Osteoblast (primary cell): ENCODE results near the gene FLNC. TPM values are rescaled to one million over a fixed set of nuclear protein-coding genes. Genes with fewer than 3 reads are reported as not detected.

ENCODE experiments used
- DNase-seq: peaks from one replicate; pipeline ENCODE4 v3.0.0; 2011; ENCODE audit warnings: low spot score, mixed read lengths; ENCODE audit not compliant: insufficient read length; ENCODE audit errors: missing footprints
- H2AFZ ChIP-seq: 2 replicates; pipeline ENCODE4 v1.6.0; 2011; ENCODE audit warnings: mild to moderate bottlenecking, low read length
- H3K27ac ChIP-seq: 2 replicates; pipeline ENCODE4 v1.5.1; 2011; ENCODE audit warnings: mild to moderate bottlenecking, low read depth, low read length, moderate library complexity
- H3K27me3 ChIP-seq: 2 replicates; pipeline ENCODE4 v1.6.0; 2012; ENCODE audit warnings: mild to moderate bottlenecking, control low read depth, inconsistent platforms, low read length, moderate library complexity; ENCODE audit not compliant: insufficient read depth
- H3K36me3 ChIP-seq: 2 replicates; pipeline ENCODE4 v1.5.1; 2011; ENCODE audit warnings: mild to moderate bottlenecking, low read length, control low read depth, moderate library complexity; ENCODE audit not compliant: insufficient read depth
- H3K4me1 ChIP-seq: 2 replicates; pipeline ENCODE4 v1.5.1; 2011; ENCODE audit warnings: mild to moderate bottlenecking, low read length, control low read depth, moderate library complexity; ENCODE audit not compliant: insufficient read depth
- H3K4me2 ChIP-seq: 2 replicates; pipeline ENCODE4 v1.6.0; 2011; ENCODE audit warnings: mild to moderate bottlenecking, low read length; ENCODE audit not compliant: insufficient read depth
- H3K4me3 ChIP-seq: fragments of 200-600 bp; sonication (generic); 3 replicates; pipeline ENCODE4 v1.5.1; 2012; ENCODE audit warnings: mild to moderate bottlenecking, low read length, inconsistent platforms; ENCODE audit not compliant: insufficient read depth
- H3K79me2 ChIP-seq: 2 replicates; pipeline ENCODE4 v1.6.0; 2012; ENCODE audit warnings: mild to moderate bottlenecking, low read length, control low read depth, inconsistent platforms; ENCODE audit not compliant: insufficient read depth
- H3K9me3 ChIP-seq: 2 replicates; pipeline ENCODE4 v1.5.1; 2011; ENCODE audit warnings: low read depth, low read length, control low read depth
- H4K20me1 ChIP-seq: 2 replicates; pipeline ENCODE4 v1.6.0; 2012; ENCODE audit warnings: mild to moderate bottlenecking, low read length, control low read depth; ENCODE audit not compliant: insufficient read depth
- CTCF ChIP-seq: IDR thresholded peaks from 2 replicates; pipeline ENCODE4 v1.5.1; 2011; ENCODE audit warnings: mild to moderate bottlenecking, low read depth, low read length, moderate library complexity; ENCODE audit errors: extremely low read depth
- total RNA-seq: library from RNA; depleted of rRNA; stranded (reverse); fragments of >200 nt; gene quantifications from 2 replicates; pipeline ENCODE4 v1.2.3, GENCODE V29; 2012

FLNC gene
- total RNA-seq, 1 donor: 130 TPM

GRCh38 chr7:128794020-128794419 is 36.2 kb upstream of the FLNC start:
- no peak for DNase-seq
- Histone ChIP-seq H3K4me2 (no peak overlapping the region), H2AFZ (no peak overlapping the region), H3K36me3 (no peaks in the 10 kb centered on the region), H3K27me3 (peaks cover 10% of the 10 kb centered on the region), H3K79me2 (no peaks in the 10 kb centered on the region), H3K4me1 (peaks cover 4% of the 10 kb centered on the region), H3K9me3 (no peaks in the 10 kb centered on the region), H4K20me1 (no peaks in the 10 kb centered on the region), H3K4me3 (no peak overlapping the region), H3K27ac (no peak overlapping the region)
- no peak for TF ChIP-seq CTCF

GRCh38 chr7:128794436-128794835 is 35.8 kb upstream of the FLNC start:
- no peak for TF ChIP-seq CTCF

GRCh38 chr7:128795129-128795528 is 35.1 kb upstream of the FLNC start:
- H3K36me3 ChIP-seq: no peaks in the 10 kb centered on the region
- H3K9me3 ChIP-seq: no peaks in the 10 kb centered on the region
- no peaks in the 10 kb centered on the region for H3K79me2 ChIP-seq
- no peak overlapping the region for H3K4me2 ChIP-seq
- DNase-seq: no peak
- no peak overlapping the region for H3K4me3 ChIP-seq
- H3K4me1 ChIP-seq: peaks cover 4% of the 10 kb centered on the region
- peaks cover 4% of the 10 kb centered on the region for H3K27me3 ChIP-seq
- H2AFZ ChIP-seq: no peak overlapping the region
- no peaks in the 10 kb centered on the region for H4K20me1 ChIP-seq
- no peak overlapping the region for H3K27ac ChIP-seq
- no peak for TF ChIP-seq CTCF

More at GRCh38 chr7:128794436-128794835, 35.8 kb upstream of the FLNC start:
- no peak overlapping the region for H3K4me3 ChIP-seq
- no peak for DNase-seq
- peaks cover 7% of the 10 kb centered on the region for H3K27me3 ChIP-seq
- no peaks in the 10 kb centered on the region for H3K36me3 ChIP-seq
- no peak overlapping the region for H3K27ac ChIP-seq
- H3K4me2 ChIP-seq: no peak overlapping the region
- H3K79me2 ChIP-seq: no peaks in the 10 kb centered on the region
- no peaks in the 10 kb centered on the region for H3K9me3 ChIP-seq
- no peaks in the 10 kb centered on the region for H4K20me1 ChIP-seq
- no peak overlapping the region for H2AFZ ChIP-seq
- H3K4me1 ChIP-seq: peaks cover 4% of the 10 kb centered on the region

GRCh38 chr7:128796327-128796726 is 33.9 kb upstream of the FLNC start:
- no peaks in the 10 kb centered on the region for H3K79me2 ChIP-seq
- peak overlapping the region; percentile 45 for H3K27ac ChIP-seq
- H2AFZ ChIP-seq: peak overlapping the region; percentile 83
- H3K4me2 ChIP-seq: no peak overlapping the region
- H3K9me3 ChIP-seq: no peaks in the 10 kb centered on the region
- no peak for TF ChIP-seq CTCF
- no peaks in the 10 kb centered on the region for H4K20me1 ChIP-seq
- no peaks in the 10 kb centered on the region for H3K27me3 ChIP-seq
- no peak overlapping the region for H3K4me3 ChIP-seq
- H3K4me1 ChIP-seq: peaks cover 4% of the 10 kb centered on the region
- DNase-seq: peak; percentile 94
- no peaks in the 10 kb centered on the region for H3K36me3 ChIP-seq
